Astrocyte of the hippocampus (primary cell): ENCODE measurements around the gene DLX1.

Source experiments
- DNase-seq: peaks from one replicate; pipeline ENCODE4 v3.0.0; 2011; ENCODE audit warnings: low read depth, low spot score

Gene DLX1

DNA sequence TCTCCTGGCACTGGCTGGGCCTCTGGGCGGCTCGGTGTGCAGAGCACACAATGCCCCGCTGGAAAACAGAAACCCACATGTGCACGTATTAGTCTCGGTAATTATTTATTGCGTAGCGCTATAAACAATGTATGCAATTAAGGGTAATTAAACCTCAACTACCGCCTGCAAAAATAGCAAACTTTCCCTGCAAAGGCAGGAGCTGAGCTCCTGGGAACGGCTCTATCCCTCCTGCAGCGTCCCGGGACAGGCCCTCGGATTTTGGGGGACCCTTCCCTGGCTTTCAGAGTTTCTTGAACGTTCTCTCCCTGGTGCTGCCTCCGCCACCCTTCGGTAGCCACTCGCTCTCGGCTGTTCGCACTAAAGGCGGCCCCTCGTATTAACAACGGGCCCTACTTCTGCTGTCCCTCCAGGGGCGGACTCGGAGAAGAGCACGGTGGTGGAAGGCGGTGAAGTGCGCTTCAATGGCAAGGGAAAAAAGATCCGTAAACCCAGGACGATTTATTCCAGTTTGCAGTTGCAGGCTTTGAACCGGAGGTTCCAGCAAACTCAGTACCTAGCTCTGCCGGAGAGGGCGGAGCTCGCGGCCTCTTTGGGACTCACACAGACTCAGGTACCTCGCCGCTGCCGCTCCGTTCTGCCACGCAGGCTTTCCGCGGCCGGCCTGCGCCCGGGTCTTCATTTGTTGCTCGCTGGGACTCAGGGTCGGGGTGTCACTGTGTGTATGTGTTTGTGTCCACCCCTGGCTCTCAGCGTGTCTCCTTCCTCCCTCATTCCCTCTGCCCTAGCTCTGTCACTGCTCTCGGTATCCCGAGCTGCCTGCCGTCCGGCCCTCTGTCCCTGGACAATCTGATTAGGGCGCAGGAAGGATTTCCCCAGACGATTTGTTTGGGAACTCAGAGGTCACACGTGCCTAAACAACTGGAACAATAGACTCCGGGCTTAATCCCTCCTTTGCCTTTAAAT, 1.2 kb downstream of the DLX1 start:
- peak; percentile 48 for DNase-seq

DNA sequence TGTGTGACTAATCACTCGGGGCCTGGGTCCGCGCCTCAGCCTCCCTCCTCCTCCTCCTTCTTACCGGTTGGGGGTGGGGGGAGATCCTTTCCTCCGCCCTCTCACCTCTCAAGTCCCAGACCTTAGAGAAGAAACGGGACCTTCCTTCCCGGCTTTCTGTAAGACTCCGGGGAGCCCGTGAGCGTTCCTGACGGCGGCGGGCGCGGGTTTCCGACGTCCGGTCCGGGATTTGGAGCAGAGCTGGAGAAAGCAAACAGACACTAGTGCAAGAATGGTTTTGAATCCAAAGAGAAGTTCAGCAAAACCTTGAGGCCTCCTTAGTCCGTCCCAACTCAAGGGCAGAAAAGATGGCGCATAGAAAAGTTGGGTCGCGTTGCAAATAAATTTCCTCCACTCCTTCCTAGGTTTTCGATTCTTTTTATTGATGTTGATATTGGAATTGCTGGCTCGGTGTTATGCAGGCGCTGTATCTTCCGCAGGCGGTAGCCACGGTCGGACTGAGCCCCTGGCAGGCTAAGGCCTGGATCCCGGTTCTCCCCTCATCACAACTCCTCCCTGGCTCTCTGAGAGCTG, 2.0 kb downstream of the DLX1 start:
- DNase-seq = no peak

DNA sequence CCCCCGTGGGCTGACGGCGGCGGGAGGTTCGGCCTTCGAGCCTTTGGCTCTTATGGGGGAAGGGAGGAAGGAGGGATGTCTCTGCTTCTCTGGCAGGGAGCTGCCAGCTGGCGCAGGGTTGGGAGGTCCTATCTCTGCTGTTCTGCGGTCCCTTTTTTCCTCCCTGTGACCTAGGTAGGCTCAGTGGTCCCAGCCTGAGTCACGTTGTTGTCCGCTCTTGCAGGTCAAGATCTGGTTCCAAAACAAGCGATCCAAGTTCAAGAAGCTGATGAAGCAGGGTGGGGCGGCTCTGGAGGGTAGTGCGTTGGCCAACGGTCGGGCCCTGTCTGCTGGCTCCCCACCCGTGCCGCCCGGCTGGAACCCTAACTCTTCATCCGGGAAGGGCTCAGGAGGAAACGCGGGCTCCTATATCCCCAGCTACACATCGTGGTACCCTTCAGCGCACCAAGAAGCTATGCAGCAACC, 2.5 kb downstream of the DLX1 start:
- no peak for DNase-seq

DNA sequence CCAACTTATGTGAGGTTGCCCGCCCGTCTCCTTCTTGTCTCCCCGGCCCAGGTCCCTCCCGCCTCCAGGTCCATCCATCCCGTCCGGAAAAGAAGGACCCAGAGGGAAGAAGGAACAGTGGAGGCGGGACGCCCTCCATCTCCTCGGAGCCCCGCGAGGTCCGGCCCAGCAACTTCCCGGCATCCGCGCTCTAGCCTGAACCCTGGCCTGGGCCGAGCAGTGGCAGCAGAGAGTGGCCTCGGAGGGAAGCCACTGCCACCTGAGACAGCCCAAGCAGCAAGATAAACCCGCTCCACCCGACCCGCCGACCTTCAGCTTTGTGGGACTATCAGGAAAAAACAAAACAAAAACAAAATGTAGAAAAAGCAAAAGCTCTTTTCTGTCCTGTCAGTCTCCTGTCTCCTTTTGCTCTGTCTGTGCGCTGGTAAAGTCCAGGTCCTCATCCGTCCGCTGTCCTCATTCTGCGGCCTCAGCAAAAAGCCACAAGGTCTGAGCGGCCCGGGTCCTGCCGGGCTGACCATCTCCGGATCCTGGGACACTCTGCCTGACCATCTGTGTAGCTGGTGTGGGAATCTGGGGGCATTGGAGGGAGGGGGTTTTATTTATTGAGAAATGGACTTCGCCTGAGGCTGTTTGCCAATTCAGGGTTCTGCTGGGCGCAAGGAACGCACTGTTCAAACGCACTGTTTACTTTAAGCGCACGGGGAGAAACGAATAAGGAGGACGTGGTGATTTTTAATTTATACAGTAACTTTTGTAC, 3.1 kb downstream of the DLX1 start:
- DNase-seq = no peak

DNA sequence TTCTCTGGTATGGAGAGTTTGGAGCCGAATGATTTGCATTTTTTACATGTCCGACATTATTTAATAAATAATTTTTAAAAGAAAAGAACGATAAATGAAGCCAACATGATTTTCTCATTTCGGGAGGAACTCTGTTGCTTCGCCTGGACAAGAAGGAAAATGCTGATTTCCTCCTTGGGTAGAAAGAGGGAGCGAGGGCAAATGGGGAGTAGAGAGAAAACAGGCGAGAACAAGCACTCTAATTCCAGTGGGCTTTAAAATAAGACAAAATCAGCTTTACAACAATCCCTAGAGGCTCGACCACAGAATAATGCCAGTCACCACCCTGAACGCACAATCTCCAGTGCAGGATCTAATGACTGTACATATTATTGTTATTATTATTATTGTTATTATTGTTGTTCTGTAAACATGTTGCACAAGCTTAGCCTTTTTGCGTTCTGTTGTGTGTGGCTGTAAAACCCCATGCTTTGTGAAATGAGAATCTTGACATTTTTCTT, 3.7 kb downstream of the DLX1 start:
- DNase-seq = no peak

DNA sequence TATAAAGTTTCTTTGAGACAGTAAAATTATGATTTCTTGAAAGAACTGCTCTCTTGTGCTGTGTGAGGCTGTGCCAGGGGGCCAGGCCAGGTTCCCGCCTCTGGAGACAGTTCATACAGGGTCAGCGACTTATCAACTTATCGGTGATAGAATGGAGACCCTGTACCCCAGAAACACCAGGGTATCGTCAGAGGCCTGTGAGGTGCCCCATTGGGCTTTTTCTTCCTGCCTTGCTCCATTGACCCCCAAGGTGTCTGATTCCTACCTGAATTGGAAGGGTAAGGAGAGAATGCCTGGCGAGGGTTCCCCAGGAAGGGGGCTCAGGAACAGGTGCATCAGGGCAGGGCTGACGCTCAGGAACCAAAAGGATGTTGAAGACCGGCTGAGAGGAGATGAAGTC, 4.3 kb downstream of the DLX1 start:
- no peak for DNase-seq

DNA sequence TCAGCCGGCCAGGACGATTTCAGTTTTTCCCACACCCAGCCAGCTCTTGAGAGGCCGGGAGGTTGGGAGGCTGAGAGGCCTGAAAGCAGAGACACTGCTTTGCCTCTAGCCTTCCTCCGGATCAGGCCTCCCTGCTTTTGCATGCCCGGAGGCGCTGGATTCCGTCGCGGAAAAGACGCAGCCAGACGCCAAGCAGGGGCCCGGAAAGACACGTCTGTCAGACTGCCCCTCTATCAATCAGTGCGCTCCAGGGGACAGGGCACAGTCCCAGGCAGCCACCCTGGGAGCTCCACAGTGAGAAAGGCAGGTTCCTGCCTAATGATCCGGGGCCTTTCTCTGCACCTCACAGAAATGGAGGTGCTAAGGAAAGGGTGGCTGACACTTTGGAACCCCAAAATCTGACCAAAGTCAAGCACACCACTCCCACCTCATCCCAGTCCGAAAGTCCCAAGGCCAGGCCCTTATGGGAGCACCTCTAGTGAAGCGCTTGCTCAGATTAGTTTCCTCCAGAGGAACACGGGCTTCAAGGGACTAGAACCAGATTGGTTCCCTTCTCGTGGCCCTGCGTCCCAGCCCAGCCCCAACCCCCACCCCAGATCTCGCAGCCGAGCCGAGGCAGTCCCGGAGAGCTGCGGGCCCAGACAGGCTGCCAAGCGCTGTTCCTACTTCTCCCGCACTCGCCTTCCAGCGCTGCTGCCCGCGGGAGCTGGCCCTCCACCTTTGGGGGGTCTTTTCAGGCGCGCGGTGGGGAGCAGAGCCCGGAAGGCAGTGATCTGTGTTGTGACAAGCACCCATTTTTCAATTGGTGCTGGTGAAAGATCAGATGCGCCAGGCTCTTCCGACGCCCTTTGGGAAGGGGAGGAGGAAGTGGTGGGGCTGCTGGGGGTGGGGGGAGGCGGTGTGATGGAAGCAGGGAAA, 5.0 kb downstream of the DLX1 start:
- no peak for DNase-seq

DNA sequence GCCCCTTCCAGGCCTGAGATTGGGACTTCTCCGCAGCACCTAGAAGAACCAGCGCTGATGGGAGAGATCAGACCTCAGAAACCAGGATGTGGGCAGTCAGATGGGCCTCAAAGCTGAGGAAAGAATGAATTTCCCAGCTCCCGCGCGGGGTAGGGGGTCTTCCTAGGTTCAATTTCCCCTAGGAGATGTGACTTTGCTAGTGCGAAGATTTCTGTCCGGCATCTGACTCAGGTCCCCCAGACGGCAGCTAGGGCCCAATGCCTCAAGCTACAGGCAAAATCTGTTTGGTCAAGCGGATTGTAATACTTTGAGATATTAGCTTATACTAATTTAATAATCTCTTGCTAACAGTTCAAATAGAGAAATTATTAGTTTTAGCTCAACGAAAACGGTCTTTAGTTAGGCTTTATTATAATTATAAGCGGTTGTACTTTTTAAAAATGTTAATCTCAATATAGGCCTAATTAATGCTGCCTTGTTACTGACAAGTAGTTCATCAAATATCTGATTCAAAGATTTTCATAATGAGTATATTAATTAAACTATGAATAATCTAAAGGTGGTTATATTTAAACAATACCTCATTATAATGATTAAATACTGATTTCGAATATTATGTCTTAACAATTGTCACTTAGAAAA, 5.8 kb downstream of the DLX1 start:
- DNase-seq = no peak

DNA sequence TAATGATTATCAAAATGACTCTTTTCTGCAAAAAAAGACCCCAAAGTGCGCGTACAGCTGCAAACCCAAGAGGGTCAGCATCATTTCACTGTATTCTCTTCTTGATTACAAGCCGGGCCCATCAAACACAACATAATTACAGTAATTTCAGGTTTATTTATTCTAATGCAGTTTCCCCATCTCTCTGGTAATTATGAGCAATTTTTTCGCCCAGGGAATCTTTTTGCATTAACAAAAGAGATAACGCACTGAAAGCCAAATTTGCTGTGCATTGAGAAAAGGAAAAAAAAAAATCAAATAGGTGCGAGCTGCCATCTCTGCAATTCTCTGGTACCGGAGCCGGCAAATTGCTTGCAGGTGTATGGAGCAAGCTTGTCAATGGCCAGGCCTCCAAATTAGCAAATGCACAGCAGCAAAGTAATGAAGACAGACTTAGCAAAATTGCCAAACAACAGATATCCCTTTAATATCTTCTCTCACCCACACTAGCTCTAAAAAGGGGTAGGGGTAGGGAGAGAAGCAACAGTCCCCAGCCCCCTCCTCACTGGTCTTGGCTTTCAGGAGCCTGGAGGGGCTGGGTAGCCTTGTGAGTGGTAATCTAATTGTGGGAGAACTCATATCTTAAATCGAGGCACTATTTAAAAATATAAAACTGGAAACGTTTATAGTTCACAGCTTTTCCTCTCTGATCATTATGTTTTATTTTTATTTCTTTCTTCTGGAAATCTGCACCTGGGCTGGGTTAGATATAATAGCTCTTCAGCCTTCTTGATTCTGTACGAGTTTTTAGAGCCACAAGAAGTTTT, 6.7 kb downstream of the DLX1 start:
- DNase-seq = no peak

DNA sequence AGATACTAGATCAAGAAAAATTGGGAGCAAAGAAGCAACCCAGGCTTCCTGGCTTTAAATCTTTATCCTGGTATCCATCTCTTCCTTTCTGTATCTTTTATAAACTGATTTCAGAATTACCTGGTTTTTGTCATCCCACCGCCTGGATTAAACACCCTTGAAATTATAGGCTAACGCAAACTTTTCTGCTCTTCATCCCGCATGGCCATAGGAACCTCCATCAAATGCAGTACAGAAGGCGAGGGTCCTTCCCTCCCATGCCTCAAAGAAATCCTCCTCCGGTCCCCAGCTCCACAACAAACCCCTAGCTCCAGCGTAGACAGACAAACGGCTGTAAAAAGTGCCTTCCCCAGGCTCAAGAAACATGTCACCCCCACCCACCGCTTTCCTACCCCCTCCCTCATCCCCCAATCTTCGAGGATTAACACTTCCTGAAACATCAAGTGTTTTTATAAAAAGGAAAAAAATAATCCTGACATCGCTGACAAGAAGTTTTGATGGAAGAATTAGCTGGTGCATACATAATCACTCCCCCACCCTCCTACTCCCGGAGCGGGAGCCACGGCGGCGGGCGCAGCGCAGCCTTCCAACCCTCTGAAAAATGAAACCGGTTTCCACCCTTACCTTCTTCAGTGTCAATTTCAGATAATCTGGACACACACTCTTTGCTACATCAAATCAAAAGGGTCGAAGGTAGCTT, 7.6 kb downstream of the DLX1 start:
- DNase-seq = no peak

DNA sequence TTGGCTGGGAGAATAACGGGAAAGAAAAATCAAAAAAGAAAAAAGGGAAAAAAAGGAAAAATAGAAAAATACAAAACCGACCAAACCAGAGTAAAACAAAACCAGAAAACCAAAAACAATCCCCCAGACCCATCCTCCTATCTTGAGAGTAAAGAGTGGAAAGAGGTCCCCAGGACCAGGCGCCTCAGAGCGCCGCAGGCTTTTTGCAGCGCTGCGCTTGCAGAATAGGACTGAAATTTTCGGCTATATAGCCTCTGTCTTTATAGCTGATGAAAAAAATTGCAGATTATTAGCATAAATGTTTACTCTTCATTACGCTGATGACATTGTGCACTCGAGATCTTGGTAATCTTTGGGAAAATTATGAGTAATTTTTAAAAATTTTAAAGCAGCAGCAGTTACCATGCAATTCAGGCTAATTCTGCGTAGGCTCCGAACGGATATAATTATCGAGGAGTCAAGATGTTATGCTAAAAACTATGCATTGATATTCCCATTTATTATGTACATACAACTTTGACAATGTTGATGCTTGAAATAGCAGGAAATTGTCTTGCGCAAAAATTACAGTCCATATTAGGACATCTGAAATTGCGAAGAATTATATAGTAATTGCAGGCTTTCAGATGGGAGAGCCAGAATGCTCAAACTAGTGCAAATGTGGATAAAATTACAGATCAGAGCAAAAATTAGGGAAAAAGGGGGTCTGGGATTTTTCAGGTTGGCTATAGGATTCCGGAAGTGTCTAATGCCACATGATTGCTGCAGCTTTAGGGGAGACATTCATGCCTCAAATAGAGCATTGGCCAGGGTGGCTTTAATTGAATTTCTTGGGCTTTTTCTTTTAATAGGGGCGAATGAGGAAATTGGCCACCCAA, 8.3 kb downstream of the DLX1 start:
- no peak for DNase-seq

DNA sequence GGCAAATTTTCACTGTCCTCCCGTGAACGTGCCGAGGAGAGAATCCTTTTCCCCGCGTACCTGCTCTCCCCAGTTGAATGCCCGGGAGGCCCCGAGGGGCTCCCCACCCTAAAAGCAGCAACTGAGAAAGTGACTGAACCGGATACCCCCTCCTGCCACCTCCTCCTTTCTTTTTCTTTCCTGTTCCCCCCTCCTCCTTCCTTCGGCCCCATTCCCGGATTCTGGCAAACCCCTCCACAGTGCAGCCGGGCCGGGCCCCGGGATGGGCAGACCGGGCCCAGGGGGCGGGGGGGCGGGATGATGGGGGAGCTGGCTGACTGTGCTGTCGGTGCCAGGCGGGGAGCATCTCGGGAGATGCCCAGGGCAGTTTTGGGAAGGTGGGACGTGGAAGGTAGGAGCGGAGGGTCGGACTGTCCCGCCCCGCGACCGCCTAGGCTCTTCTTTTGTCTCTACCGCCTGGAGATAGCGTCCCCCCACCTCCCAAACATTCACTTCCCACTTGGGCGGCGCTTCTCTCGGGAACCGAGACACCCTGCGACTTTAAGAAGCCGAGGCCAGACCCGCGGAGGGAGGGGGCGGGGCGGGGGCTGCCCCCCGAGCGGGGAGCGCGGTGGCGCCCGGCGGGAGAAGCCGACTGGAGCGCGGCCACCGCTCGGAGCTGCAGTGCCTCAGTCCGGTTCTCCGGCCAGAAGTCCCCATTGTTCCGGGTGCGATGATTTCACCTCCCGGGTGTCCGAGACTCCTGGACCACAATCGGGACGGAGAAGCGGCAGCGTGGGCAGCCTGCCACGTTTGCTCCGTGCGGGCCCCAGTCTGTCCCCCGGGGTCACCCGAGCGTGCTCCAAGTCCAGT, 9.2 kb downstream of the DLX1 start:
- peak; percentile 56 for DNase-seq

DNA sequence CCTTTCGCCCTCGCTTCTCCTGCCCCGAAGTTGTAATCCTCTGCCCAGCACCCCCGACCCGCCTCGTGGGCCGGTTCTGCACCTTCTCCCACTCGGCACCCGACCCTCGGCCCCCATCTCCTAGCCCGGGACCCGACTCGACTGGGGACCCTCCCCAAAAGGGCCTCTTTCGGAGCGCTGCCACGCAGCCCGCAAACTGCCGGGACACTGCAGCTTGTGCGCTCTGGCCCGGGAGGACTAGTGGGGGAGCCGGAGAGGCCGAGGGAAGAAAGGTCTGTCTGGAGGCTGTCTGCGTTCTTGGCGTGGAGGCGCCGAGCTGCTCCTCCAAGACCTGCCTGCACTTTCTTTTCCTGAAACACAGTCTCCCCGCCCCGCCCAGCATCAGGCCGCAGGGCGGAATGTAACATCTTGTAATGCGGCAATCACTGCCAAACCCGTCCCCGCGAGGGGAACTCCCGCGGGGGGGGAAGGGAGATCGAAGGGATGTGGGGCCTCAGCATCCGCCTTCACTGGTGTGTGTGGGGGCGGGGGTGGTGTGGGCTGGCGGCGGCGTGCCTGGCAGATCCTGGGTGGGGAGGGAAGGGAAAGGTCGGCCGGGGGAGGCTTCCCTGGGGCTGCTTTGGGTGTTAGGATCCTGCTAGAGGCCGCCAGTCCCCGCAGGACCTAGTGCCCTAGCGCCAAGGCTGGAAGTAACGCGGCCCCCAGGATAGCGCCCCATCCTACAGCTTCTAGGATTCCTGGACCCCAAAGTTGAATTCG, 10.0 kb downstream of the DLX1 start:
- DNase-seq = peak; percentile 88

DNA sequence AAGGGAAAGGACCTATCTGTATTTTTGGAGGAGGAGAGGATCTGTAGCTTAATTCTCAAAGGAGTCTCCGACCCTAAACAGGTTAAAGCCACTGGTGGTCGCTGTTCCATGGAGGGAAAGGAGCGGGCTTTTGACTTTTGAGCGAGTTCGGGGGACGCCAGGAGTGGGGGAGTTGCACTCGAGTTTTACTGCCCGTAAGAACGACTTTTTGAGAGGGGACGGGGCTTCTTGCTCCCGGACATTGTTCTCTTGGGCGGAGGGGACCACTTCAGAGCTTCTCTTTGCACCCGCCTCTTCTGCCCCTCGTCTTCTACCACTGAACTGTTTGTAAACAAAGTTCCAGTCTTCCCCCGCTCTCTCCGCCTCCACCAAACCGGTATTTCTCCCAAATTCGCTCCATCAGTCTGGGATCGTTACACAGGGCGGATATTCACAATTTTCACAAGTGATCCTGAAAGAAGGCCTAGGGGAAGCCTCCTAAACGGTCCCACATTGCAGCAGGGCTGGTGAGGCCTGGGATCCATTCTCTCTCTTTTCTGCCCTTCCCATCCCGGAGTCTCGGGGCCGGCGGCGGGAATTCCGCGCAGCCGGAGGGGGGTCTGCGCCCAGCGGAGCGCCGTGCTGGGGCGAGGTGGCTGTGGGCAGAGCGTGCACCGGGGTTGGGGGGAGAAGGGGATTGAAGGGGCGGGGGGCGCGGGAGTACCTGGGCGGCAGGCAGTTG, 10.8 kb downstream of the DLX1 start:
- peak; percentile 43 for DNase-seq

DNA sequence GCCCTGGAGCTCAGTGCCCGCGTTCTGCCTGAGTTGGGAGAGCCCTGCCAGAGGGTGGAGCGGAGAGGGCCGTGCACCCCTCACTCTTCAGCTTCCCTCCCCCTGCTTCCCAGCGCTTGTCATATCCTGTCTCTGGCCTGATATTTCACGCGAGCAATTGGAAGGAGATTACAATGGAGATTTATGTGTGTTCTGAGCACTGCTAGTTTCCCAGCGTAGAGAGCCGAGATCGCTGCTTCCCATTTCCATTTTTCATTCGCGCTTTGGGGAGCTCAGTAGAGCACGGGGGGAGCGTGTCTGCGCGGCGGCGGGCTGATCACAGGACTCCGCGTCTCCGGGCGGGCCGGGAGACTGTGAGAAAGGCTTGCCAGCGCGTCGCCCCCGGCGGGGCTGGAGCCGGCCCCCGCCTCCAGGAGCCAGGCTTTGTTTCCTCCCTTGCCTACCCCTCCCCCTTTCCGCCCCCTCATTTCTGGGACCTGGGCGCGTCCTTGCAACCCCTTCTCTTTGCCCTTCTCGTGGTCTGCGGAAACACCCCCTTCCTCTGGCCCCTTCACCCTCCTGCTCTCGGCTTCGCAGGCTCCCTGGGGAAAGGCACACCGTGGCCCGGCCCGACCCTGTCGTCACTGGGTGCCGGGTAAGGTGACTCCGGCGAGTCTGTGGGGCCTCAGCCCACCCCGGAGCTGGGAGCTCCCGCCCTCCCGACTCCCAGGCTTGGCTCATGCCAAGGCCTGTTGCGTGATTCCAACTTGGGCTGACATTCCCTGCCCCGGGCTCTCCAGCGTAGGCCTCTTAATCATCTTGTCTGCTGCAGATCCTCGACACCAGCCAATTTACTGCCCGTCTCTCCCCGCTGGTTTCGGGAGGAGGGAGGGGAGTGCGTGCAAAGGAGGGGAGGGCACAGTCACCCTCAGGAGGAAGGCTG, 11.6 kb downstream of the DLX1 start:
- DNase-seq = peak; percentile 75
